Neural cell (in vitro differentiated cells): Measurements from ENCODE around the gene TATDN2. TPM values are rescaled to one million over a fixed set of nuclear protein-coding genes. Genes with fewer than 3 reads are reported as not detected.

ENCODE experiments used
- H2AFZ ChIP-seq: fragments of 200-600, 300-800 bp; sonication (generic), shearing (Covaris generic); 2 replicates; pipeline ENCODE4 v1.6.0; 2014; ENCODE audit warnings: low read depth, mild to moderate bottlenecking, antibody characterized with exemption, low read length, moderate library complexity
- H3F3A ChIP-seq: fragments of 200-600 bp; shearing (Covaris generic); 2 replicates; pipeline ENCODE4 v1.6.1; 2016; ENCODE audit warnings: mild to moderate bottlenecking, moderate library complexity, mixed read lengths, antibody characterized with exemption, low read length; ENCODE audit not compliant: insufficient read depth, poor library complexity, severe bottlenecking
- H3K27ac ChIP-seq: fragments of 200-600, 300-800 bp; sonication (generic), shearing (Covaris generic); 2 replicates; pipeline ENCODE4 v1.5.1; 2014; ENCODE audit warnings: mild to moderate bottlenecking, low read length, moderate library complexity
- H3K27me3 ChIP-seq: fragments of 300-800, 200-600 bp; sonication (generic), shearing (Covaris generic); 2 replicates; pipeline ENCODE4 v1.6.0; 2014; ENCODE audit warnings: mild to moderate bottlenecking, low read depth, low read length, moderate library complexity; ENCODE audit not compliant: insufficient read depth
- H3K36me3 ChIP-seq: fragments of 300-800, 200-600 bp; sonication (generic), shearing (Covaris generic); 2 replicates; pipeline ENCODE4 v1.5.1; 2014; ENCODE audit warnings: mild to moderate bottlenecking, antibody characterized with exemption, low read length, moderate library complexity; ENCODE audit not compliant: insufficient read depth
- H3K4me2 ChIP-seq: fragments of 300-800, 200-600 bp; sonication (generic), shearing (Covaris generic); 2 replicates; pipeline ENCODE4 v1.6.0; 2014; ENCODE audit warnings: mild to moderate bottlenecking, low read length
- H3K4me3 ChIP-seq: fragments of 300-800, 200-600 bp; sonication (generic), shearing (Covaris generic); 2 replicates; pipeline ENCODE4 v1.5.1; 2014; ENCODE audit warnings: mild to moderate bottlenecking, low read length, moderate library complexity
- H3K79me2 ChIP-seq: fragments of 200-600 bp; shearing (Covaris generic); replicated peaks from 2 replicates; pipeline ENCODE4 v1.6.0; 2014; ENCODE audit warnings: mild to moderate bottlenecking, low read length, moderate library complexity; ENCODE audit not compliant: insufficient read depth
- H3K9ac ChIP-seq: fragments of 300-800, 200-600 bp; sonication (generic), shearing (Covaris generic); 2 replicates; pipeline ENCODE4 v1.6.1; 2016; ENCODE audit warnings: mild to moderate bottlenecking, low read length, mixed read lengths
- H3K9me2 ChIP-seq: fragments of 200-600 bp; shearing (Covaris generic); 2 replicates; pipeline ENCODE4 v1.6.1; 2016; ENCODE audit warnings: mild to moderate bottlenecking, low read length, mixed read lengths; ENCODE audit not compliant: insufficient read depth
- H3K9me3 ChIP-seq: fragments of 200-600, 300-800 bp; sonication (generic), shearing (Covaris generic); 2 replicates; pipeline ENCODE4 v1.6.1; 2016; ENCODE audit warnings: mild to moderate bottlenecking, mixed run types, low read length, moderate library complexity, mixed read lengths
- H4K20me1 ChIP-seq: fragments of 200-600 bp; shearing (Covaris generic); 2 replicates; pipeline ENCODE4 v1.6.1; 2016; ENCODE audit warnings: mild to moderate bottlenecking, mixed run types; ENCODE audit not compliant: insufficient read depth
- CTCF ChIP-seq: fragments of 450-650 bp; IDR thresholded peaks from 2 replicates; pipeline ENCODE4 v1.5.1; 2014; ENCODE audit warnings: antibody characterized with exemption, mild to moderate bottlenecking, moderate library complexity; ENCODE audit not compliant: poor library complexity, severe bottlenecking
- EP300 ChIP-seq: fragments of 450-650 bp; conservative IDR thresholded peaks from 2 replicates; pipeline ENCODE4 v1.6.1; 2014; ENCODE audit warnings: antibody characterized with exemption, mild to moderate bottlenecking, moderate library complexity; ENCODE audit not compliant: poor library complexity, severe bottlenecking
- EZH2 ChIP-seq: fragments of 200-600, 300-800 bp; shearing (Covaris generic), sonication (generic); IDR thresholded peaks from 2 replicates; pipeline ENCODE4 v1.6.1; 2014; ENCODE audit warnings: antibody characterized with exemption, low read length, borderline replicate concordance, mild to moderate bottlenecking; ENCODE audit not compliant: insufficient read depth, poor library complexity, severe bottlenecking
- MXI1 ChIP-seq: fragments of 450-650 bp; conservative IDR thresholded peaks from 2 replicates; pipeline ENCODE4 v1.6.1; 2014; ENCODE audit warnings: antibody characterized with exemption, mild to moderate bottlenecking; ENCODE audit not compliant: poor library complexity, severe bottlenecking
- POLR2AphosphoS5 ChIP-seq: IDR thresholded peaks from 2 replicates; pipeline ENCODE4 v1.6.1; 2012
- RAD21 ChIP-seq: fragments of 450-650 bp; conservative IDR thresholded peaks from 2 replicates; pipeline ENCODE4 v1.6.1; 2014; ENCODE audit warnings: antibody characterized with exemption, mild to moderate bottlenecking, moderate library complexity
- REST ChIP-seq: IDR thresholded peaks from 2 replicates; pipeline ENCODE4 v1.6.1; 2012; ENCODE audit warnings: borderline replicate concordance
- SMC3 ChIP-seq: fragments of 450-650 bp; conservative IDR thresholded peaks from 2 replicates; pipeline ENCODE4 v1.6.1; 2014; ENCODE audit warnings: antibody characterized with exemption, mild to moderate bottlenecking, moderate library complexity; ENCODE audit not compliant: poor library complexity
- TAF1 ChIP-seq: IDR thresholded peaks from 2 replicates; pipeline ENCODE4 v1.6.1; 2012; ENCODE audit warnings: low read depth
- polyA plus RNA-seq: library from polyadenylated mRNA; depleted of rRNA; stranded (reverse); fragments of >200 nt; gene quantifications from 2 replicates; pipeline ENCODE4 v1.2.3, GENCODE V29; 2014

Gene TATDN2
- polyA plus RNA-seq, 1 donor from 2014 or later, result 22.1 TPM

- Histone ChIP-seq H3K27me3 (no peaks in the 10 kb centered on the region), H4K20me1 (no peaks in the 10 kb centered on the region), H3K79me2 (no peaks in the 10 kb centered on the region), H3F3A (no peaks in the 10 kb centered on the region), H3K9me2 (no peaks in the 10 kb centered on the region), H3K36me3 (peaks cover 9% of the 10 kb centered on the region), H3K4me2 (no peak overlapping the region), H3K4me3 (no peak overlapping the region), H2AFZ (no peak overlapping the region), H3K9me3 (no peaks in the 10 kb centered on the region), H3K9ac (no peak overlapping the region), H3K27ac (no peak overlapping the region)
- TF ChIP-seq MXI1, result no peak
- TF ChIP-seq TAF1, result no peak
- TF ChIP-seq POLR2AphosphoS5, result no peak
- no peak for TF ChIP-seq EP300
Measured at GRCh38 chr3:10309736-10310135, 61.5 kb downstream of the TATDN2 start.

GRCh38 chr3:10310578-10310977, 62.3 kb downstream of the TATDN2 start:
- no peaks in the 10 kb centered on the region for H3F3A ChIP-seq
- no peak overlapping the region for H3K27ac ChIP-seq
- H3K4me2 ChIP-seq, result no peak overlapping the region
- TF ChIP-seq POLR2AphosphoS5 (no peak), TAF1 (no peak), REST (no peak), EZH2 (no peak), SMC3 (no peak), EP300 (no peak), MXI1 (no peak), CTCF (no peak), RAD21 (no peak)
- no peak overlapping the region for H2AFZ ChIP-seq
- H3K79me2 ChIP-seq, result no peaks in the 10 kb centered on the region
- H3K9me2 ChIP-seq, result no peaks in the 10 kb centered on the region
- H3K4me3 ChIP-seq, result no peak overlapping the region
- no peaks in the 10 kb centered on the region for H4K20me1 ChIP-seq
- peaks cover 9% of the 10 kb centered on the region for H3K36me3 ChIP-seq
- H3K9ac ChIP-seq, result no peak overlapping the region
- H3K27me3 ChIP-seq, result no peaks in the 10 kb centered on the region
- H3K9me3 ChIP-seq, result no peaks in the 10 kb centered on the region

GRCh38 chr3:10311710-10312109, 63.5 kb downstream of the TATDN2 start:
- peaks cover 9% of the 10 kb centered on the region for H3K36me3 ChIP-seq
- no peaks in the 10 kb centered on the region for H4K20me1 ChIP-seq

More at GRCh38 chr3:10311710-10312109, 63.5 kb downstream of the TATDN2 start:
- Histone ChIP-seq H3K27me3 (no peaks in the 10 kb centered on the region), H3K9me3 (no peaks in the 10 kb centered on the region), H3K9me2 (no peaks in the 10 kb centered on the region), H3K4me3 (no peak overlapping the region), H3K79me2 (no peaks in the 10 kb centered on the region), H3K4me2 (no peak overlapping the region), H3K9ac (no peak overlapping the region), H2AFZ (no peak overlapping the region), H3K27ac (no peak overlapping the region), H3F3A (no peaks in the 10 kb centered on the region)
- no peak for TF ChIP-seq RAD21
- no peak for TF ChIP-seq REST
- no peak for TF ChIP-seq TAF1
- no peak for TF ChIP-seq SMC3
- no peak for TF ChIP-seq MXI1
- TF ChIP-seq CTCF, result no peak
- TF ChIP-seq EP300, result no peak
- no peak for TF ChIP-seq POLR2AphosphoS5
- TF ChIP-seq EZH2, result no peak
